ENCODE results near the gene MLANA. TPM values are rescaled to one million over a fixed set of nuclear protein-coding genes. Genes with fewer than 3 reads are reported as not detected.

The MLANA gene
- 0.19 TPM in 1 of 2 replicates, not detected in the other for total RNA-seq

DNA sequence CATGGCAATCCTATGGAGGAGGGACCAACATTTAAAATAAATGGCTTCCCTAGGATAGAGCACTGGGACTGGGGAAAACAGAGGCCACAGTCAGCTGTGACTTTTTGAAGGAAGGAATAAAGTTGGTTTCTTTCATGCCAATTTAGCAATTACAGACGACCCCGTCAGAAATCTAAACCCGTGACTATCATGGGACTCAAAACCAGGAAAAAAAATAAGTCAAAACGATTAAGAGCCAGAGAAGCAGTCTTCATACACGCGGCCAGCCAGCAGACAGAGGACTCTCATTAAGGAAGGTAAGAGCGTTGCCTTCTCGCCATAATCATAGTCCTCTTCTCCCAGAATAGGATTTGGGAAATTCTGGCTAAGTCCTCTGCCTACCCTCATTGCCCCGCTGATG, at the start of gene MLANA:
Gene MLANA, plus strand, starts transcription at position 249 of the 400 bp plus-strand sequence. CDS start 1,586 bp downstream, outside the sequence.

Other genes with a start within 250 kb of the MLANA start
- 20.2 and 24.2 TPM in 2 replicates for gene ERMP1, start 57.8 kb upstream of the MLANA start, total RNA-seq
- gene RANBP6, start 124.7 kb downstream of the MLANA start, total RNA-seq: 38.5 and 48.9 TPM in 2 replicates

Data from vein endothelial cell (primary cell).